Body of pancreas (tissue), 4 donors: ENCODE measurements around the gene ARHGAP18. TPM values are rescaled to one million over a fixed set of nuclear protein-coding genes. Genes with fewer than 3 reads are reported as not detected.

ENCODE experiments used
- ATAC-seq: fragments of 150-250 bp; one replicate; pipeline ENCODE4 v1.9.1; 2016
- DNase-seq, 4 donors: peaks; one replicate each; pipeline ENCODE4 v3.0.0-alpha.2; 2019
- H3K27ac ChIP-seq, 4 donors: fragments of 200-600 bp; sonication (generic); 1 replicate in 3 of 4; 2 replicates in 1 of 4; pipeline versions ENCODE4 v1.5.1 to v1.6.1; 2016 to 2019; ENCODE audit warnings: mild to moderate bottlenecking in 1 of 4, mixed read lengths in 1 of 4, moderate library complexity in 1 of 4
- H3K27me3 ChIP-seq, 2 donors: fragments of 200-600 bp; sonication (generic); one replicate each; pipeline ENCODE4 v1.6.0; 2016; ENCODE audit warnings: mild to moderate bottlenecking in 1 of 2
- H3K36me3 ChIP-seq, 2 donors: fragments of 200-600 bp; sonication (generic); replicated peaks in 1 of 2; 2 replicates each; pipeline ENCODE4 v1.5.1; 2016; ENCODE audit warnings: low read depth in 2 of 2; ENCODE audit not compliant: insufficient read depth in 1 of 2
- H3K4me1 ChIP-seq: fragments of 200-600 bp; sonication (generic); one replicate; pipeline ENCODE4 v1.6.0; 2016
- H3K4me3 ChIP-seq, 2 donors: fragments of 200-600 bp; sonication (generic); 1 replicate in 1 of 2; 2 replicates in 1 of 2; pipeline ENCODE4 v1.5.1; 2016 to 2019
- H3K9me3 ChIP-seq, 3 donors: fragments of 200-600 bp; sonication (generic); 1 replicate in 2 of 3; 2 replicates in 1 of 3; pipeline ENCODE4 v1.5.1; 2016
- POLR2A ChIP-seq, 3 donors: fragments of 450-650 bp; IDR thresholded peaks; one replicate each; pipeline ENCODE4 v1.6.1; 2016; ENCODE audit warnings: antibody characterized with exemption in 3 of 3, mild to moderate bottlenecking in 2 of 3
- WGBS, 2 donors: methylation state at CpG; one replicate each; pipeline ENCODE4 v1.1.5; 2017; 5-methylcytosine and 5-hydroxymethylcytosine counted together
- intact Hi-C: fragments of 100-400 bp; cut with DNase I; formaldehyde crosslinking; loops from one replicate; pipeline ENCODE4 v1.15.1; 2023
- total RNA-seq, 2 donors: library from RNA; depleted of rRNA; stranded (reverse); fragments of >200 nt; gene quantifications; one replicate each; pipeline ENCODE4 v1.1.0, GENCODE V29; 2016
- TF ChIP-seq, protein P1 (sequence below), 7 experiments: fragments of 450-650 bp in 4 of 7; fragments of 200-600 bp in 3 of 7; sonication (generic) in 3 of 7; IDR thresholded peaks; one replicate each; pipeline ENCODE4 v1.5.1; 2016 to 2019; ENCODE audit warnings: antibody characterized with exemption in 7 of 7

Gene ARHGAP18
- total RNA-seq, 2 donors from 2014 or later, result 16.2 to 30.6 TPM

DNA sequence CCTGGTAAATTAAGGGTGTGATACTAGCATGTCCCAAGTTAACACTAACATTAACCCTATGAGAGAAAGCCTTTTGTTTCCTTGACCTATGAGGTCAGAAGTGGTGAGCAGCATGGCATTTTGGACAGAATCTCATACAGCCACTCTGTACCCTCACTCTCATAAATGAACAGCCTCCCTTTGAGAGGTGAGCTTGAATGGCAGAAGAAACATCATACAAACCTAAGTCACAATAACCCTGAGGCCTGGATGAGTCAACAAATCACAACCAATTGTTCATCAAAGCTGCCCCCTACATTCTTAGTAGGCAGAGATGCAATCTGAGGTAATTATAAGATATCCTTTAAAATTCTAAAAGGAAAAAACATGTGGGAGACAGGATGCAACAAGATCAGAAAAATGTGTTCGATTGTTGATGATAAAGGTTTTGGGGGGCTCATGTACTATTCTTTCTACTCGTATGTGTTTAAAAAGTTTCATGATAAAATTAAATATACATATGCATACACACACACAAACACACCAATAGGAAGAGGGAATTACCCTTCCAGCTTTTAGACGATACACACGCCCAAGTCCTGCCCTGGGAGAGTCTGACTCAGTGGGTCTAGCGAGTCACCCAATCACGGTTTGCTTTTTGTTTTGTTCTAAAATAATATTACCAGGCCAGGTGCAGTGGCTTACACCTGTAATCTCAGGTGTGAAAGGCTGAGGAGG is 117.3 kb downstream of the ARHGAP18 start:
- Histone ChIP-seq H3K27ac (no peak overlapping the region), H3K36me3 (peaks cover 0 to 2% of the 10 kb centered on the region in 2 donors), H3K4me3 (no peak overlapping the region), H3K27me3 (no peaks in the 10 kb centered on the region), H3K4me1 (no peaks in the 10 kb centered on the region), H3K9me3 (no peaks in the 10 kb centered on the region)
- WGBS, 2 donors, result 84 to 93% methylated on average over 6 of the region's 6 CpGs
- ATAC-seq (no peak), DNase-seq (no peak)
- intact Hi-C loops, result no loop called here
- no peak for TF ChIP-seq POLR2A (IDR thresholded peaks at IDR 0.05)
- TF ChIP-seq, protein P1, sequence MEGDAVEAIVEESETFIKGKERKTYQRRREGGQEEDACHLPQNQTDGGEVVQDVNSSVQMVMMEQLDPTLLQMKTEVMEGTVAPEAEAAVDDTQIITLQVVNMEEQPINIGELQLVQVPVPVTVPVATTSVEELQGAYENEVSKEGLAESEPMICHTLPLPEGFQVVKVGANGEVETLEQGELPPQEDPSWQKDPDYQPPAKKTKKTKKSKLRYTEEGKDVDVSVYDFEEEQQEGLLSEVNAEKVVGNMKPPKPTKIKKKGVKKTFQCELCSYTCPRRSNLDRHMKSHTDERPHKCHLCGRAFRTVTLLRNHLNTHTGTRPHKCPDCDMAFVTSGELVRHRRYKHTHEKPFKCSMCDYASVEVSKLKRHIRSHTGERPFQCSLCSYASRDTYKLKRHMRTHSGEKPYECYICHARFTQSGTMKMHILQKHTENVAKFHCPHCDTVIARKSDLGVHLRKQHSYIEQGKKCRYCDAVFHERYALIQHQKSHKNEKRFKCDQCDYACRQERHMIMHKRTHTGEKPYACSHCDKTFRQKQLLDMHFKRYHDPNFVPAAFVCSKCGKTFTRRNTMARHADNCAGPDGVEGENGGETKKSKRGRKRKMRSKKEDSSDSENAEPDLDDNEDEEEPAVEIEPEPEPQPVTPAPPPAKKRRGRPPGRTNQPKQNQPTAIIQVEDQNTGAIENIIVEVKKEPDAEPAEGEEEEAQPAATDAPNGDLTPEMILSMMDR (IDR thresholded peaks at IDR 0.05), result no peak

- H3K27me3 ChIP-seq, result no peaks in the 10 kb centered on the region
- no peaks in the 10 kb centered on the region for H3K4me1 ChIP-seq
- no peak for ATAC-seq
- intact Hi-C loops, result no loop called here
- H3K4me3 ChIP-seq, result no peak overlapping the region
- no peak for DNase-seq
- peaks cover 0 to 2% of the 10 kb centered on the region in 2 donors for H3K36me3 ChIP-seq
- H3K27ac ChIP-seq, result no peak overlapping the region
- no peaks in the 10 kb centered on the region for H3K9me3 ChIP-seq
- no peak for TF ChIP-seq POLR2A (IDR thresholded peaks at IDR 0.05)
- TF ChIP-seq, protein P1 (IDR thresholded peaks at IDR 0.05), result no peak
- whole genome bisulfite sequencing, 2 donors, result 89% methylated on average over 4 of the region's 4 CpGs
Measured at GRCh38 chr6:129590408-129591022, 119.5 kb downstream of the ARHGAP18 start.

GRCh38 chr6:129586815-129587214 is 123.2 kb downstream of the ARHGAP18 start:
- Histone ChIP-seq H3K36me3 (peaks cover 0 to 1% of the 10 kb centered on the region in 2 donors), H3K27ac (no peak overlapping the region), H3K4me1 (no peaks in the 10 kb centered on the region), H3K27me3 (no peaks in the 10 kb centered on the region), H3K9me3 (no peaks in the 10 kb centered on the region), H3K4me3 (no peak overlapping the region)
- intact Hi-C loops, result no loop called here
- ATAC-seq (no peak), DNase-seq (no peak)
- 85 to 89% methylated on average over 2 of the region's 2 CpGs for WGBS, 2 donors
- TF ChIP-seq, protein P1 (IDR thresholded peaks at IDR 0.05), result no peak
- no peak for TF ChIP-seq POLR2A (IDR thresholded peaks at IDR 0.05)

GRCh38 chr6:129583866-129584265 is 126.1 kb downstream of the ARHGAP18 start:
- no peak overlapping the region for H3K27ac ChIP-seq
- H3K9me3 ChIP-seq, result no peaks in the 10 kb centered on the region
- DNase-seq, result no peak
- H3K4me1 ChIP-seq, result no peaks in the 10 kb centered on the region
- intact Hi-C loops, result no loop called here
- WGBS, 2 donors, result 79 to 90% methylated on average over 7 of the region's 7 CpGs
- no peak for ATAC-seq
- no peaks in the 10 kb centered on the region for H3K27me3 ChIP-seq
- H3K36me3 ChIP-seq, result peaks cover 1 to 5% of the 10 kb centered on the region in 2 donors
- H3K4me3 ChIP-seq, result no peak overlapping the region
- TF ChIP-seq, protein P1 (IDR thresholded peaks at IDR 0.05), result no peak
- TF ChIP-seq POLR2A (IDR thresholded peaks at IDR 0.05), result no peak
